Inflammatory macrophage treated with lipopolysaccharide for 4 hours (primary cell): Measurements from ENCODE around the gene MAFF.
"Not testable (repeated sequence)": the region's sequence is repeated elsewhere in the genome, so short reads cannot be mapped to it uniquely, and the experiment has no call there.

Experiments
- DNase-seq: peaks from one replicate; pipeline ENCODE4 v3.0.0-alpha.2; 2020

Gene MAFF

DNA sequence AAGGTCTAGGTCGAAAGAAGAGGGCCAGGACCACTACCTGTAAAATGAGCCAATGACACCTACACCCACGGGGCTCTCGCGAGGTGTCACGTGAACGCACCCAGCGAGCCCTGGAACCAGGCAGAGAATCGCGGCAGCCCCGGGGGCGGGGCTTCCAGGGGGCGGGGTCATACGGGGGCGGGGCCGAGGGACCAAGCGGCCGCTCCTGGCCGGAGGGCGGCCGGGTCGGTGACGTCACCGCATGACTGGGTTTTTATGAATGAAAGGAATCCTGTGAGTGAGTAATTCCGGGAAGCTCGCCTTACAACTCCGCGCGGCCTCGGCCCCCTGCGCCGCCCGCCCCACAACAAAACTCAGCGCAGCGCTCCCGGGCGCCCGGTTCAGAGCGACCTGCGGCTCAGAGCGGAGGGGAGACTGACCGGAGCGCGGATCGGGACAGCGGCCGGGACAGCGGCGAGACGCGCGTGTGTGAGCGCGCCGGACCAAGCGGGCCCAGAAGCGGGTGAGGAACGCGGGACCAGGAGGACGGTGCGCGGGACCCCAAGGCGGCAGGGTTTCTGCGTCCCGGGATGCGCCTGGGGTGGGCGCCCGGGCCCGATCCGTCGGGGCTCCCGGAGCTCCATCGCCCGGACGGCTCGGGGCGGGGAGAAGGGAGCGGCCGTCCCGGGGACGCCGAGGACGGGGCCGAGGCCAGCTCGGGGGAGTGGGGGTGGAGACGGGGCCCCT, at the start of gene MAFF:
TSS of gene MAFF (plus strand) at position 284 of the 726 bp plus-strand sequence. CDS start 11,860 bp downstream, outside the sequence.
- DNase-seq, result peak; percentile 98

DNA sequence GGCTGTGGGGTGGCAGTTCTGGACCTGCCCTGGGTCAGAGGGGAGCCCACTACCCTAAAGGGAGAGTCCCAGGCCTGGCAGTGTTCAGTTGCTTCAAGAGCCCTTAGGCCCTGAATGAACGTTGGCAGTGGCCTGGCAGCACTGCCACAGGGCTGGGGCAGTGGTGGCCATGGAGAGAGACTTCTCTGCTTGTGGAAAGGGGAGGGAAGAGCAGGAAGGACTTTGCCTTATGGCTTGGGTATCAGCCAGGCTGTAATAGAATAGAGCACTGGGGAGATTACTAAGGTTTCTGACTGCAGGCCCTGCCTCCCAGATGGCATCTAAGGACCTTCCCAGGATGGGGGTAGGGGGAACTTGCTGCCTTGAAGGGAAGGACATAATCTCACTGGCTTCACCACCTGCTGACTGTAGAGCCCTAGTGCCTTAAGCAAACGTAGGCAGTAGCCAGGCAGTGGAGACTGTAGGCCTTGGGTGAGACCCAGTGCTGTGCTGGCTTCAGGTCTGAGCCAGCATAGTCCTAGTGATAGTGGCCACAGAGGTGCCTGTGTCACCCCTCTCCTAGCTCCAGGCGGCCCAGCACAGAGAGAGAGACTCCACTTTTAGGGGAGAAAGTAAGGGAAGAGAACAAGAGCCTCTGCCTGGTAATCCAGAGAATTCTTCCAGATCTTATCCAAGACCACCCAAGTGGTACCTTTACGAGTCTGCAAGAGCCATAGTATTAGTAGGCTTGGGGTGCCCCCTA, 47.8 kb upstream of the MAFF start:
- DNase-seq, result no peak

GRCh38 chr22:38154563-38154915, 47.3 kb upstream of the MAFF start:
- not testable (repeated sequence) for DNase-seq

GRCh38 chr22:38155703-38156102, 46.1 kb upstream of the MAFF start:
- no peak for DNase-seq

DNA sequence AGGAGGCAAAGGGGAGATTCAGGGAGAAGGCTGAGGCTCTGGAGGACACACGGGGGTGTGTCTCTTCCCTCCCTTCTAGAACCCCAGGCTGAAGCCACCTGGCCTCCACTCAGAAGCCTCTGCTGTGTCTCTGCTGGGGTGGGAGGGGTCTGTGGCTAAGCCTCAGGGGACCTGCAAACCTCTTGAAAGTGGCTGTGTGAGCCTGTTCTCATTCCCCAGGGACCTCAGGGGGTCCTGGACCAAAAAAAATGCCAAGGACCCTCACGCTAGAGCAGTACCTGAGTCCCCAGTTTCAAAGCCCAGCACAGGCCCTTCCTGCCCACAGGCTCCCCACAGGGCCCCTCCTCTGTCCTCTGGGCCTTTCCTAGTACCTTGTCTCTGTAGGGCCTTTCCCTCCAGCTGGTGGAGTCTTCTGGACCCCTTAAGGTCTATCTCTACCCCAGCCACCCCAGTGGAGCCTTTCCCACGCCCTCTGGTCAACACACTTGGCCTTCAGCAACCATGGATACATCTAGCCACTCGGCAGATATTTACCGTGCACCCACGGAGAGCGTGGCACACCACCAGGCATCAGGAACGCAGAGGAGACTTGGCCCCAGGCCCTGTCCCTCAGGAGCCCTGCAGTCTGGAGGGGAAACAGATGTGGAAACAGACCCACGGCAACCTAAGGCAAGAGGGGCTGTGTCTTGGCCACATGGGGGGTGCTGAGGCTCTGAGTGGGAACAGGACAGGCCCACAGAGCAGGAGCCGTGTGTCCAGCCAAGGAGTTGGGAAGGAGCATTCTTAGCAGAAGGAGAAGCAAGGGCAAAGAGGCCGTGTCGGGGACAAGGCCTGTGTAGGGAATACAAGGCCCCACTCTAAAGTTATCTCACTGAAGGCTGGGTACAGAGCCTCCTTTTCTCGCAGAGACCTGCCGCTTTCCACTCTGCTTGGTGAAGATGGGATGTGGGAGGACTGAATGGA, 38.6 kb upstream of the MAFF start:
- no peak for DNase-seq

- no peak for DNase-seq
Measured at GRCh38 chr22:38163844-38164550, 37.8 kb upstream of the MAFF start.

DNA sequence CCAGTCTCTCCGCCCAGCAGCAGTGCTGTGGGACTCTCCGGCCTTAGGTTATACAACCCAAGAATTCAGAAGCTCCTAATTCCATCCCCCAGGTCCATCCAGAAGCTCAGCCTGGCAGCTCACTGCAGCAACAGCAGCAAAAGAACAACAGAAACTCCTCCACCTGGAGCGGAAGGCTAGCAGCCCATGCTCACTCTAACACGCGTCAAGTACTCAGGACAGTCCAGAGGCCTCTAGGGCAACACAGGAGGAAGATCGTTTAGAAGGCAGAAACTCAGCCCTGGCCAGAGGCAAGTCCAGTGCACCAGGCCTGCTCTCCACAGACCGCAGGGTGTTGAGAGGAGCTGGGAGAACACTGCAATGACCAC, 37.3 kb upstream of the MAFF start:
- DNase-seq, result no peak

GRCh38 chr22:38165922-38166593, 35.7 kb upstream of the MAFF start:
- DNase-seq, result no peak

DNA sequence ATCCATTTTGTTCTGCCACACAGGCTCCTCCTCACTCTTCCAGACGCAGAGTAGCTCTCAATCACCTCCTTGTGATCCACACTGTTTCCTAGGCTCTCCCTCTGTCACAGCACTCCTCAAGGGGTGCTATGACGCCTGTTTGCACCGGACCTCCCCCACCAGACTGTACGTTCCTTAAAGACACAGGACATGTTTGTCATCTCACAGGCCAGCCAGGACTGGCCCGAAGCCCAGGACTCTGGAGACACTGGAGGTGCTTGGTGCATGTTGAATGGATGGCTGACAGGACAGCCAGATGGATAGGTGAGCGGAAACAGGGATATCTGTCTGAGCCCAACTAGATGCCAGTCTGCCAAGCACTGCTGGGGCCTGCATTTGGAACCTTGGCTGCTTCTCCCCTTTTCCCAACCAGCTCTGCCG, 33.8 kb upstream of the MAFF start:
- DNase-seq, result no peak

DNA sequence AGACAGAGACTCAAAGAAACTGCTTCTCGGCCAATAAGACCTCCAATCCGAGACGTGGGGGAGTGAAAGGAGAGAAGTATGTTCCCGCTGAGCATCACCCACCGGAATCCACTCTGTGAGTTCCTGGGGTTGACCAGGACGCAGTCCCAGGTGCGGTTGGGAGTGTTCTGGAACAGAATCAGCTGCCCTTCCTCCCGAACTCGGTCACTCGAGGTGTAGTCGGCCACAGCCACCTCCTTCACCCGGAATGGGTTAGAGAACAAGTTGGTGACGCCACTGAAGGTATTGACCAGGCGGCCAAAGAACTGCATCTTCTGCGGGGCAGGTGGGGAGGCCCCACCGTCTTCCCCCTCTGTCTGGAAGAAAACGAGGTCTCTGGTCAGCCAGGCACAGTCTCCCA, 32.7 kb upstream of the MAFF start:
- no peak for DNase-seq

DNA sequence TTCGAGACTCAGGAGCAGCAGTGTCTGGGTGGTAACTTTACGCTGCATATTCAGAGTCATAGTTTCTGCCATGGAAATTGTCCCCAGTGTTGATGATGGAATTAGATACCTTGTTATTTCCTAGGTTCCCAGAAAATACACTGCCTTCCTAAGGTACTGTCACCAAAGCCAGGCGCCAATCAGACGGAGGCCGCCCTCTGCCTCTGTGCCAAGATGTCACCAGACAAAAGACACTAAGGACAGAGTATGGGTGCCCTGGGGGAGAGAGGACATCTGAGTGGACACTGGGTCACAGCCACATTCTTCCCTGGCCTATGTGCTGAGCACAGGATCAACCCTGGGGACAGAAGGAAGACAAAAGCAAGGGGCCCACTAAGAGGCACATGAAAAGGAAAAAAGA, 31.3 kb upstream of the MAFF start:
- DNase-seq, result no peak

GRCh38 chr22:38171927-38172831, 29.6 kb upstream of the MAFF start:
- no peak for DNase-seq

- DNase-seq, result no peak
Measured at GRCh38 chr22:38172832-38173640, 28.8 kb upstream of the MAFF start.

GRCh38 chr22:38173641-38173906, 28.2 kb upstream of the MAFF start:
- DNase-seq, result no peak

DNA sequence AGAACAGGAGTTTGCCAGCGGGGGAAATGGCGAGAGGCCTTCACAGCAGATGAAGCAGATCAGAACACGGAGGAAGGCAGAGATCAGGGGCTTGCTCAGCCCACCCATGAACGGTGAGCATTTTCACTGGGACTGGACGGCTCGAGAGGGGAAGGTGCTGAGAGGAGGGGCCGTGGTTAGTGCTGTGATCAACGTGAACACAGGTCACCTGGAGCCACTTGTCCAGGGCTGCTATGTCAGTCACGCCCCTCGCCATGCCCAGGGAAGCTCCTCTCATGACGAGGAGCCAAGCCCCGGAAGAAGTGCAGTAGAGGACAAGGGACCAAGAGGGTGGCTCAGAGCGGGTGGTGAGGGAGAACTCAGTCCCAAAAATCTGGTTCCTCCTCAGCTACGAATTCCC, 27.2 kb upstream of the MAFF start:
- no peak for DNase-seq

GRCh38 chr22:38175206-38176118, 26.3 kb upstream of the MAFF start:
- no peak for DNase-seq

DNA sequence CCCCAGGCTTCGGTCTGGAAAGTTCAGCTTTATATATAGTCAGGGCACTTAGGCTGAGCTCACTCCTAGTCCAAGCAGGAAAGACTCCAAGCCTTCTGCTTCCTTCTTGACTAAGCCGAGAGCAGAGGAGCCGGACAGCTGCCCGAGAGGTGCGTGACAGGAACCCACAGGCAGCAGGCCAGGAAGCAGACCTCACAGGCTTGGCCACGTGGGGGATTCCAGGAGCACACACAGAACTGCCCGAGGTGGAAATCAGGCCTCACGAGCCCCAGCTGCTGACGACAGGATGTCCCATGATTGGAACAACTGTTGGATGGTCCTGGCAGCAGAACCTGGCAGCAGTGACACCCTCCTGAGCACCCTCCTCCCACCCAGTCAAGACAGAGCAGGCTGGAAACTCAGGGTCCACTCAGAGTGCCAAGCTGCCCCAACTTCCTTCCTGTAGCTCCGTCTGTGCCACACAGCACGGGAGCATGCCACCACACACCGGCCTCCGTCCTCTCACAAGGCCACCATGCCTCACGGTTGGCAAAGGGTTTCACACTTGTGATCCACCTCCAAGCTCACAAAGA, 25.5 kb upstream of the MAFF start:
- DNase-seq, result peak; percentile 77

GRCh38 chr22:38177044-38177443, 24.8 kb upstream of the MAFF start:
- no peak for DNase-seq

GRCh38 chr22:38177571-38177925, 24.2 kb upstream of the MAFF start:
- not testable (repeated sequence) for DNase-seq
